NCI-H2029 (cell line): ENCODE measurements around the gene UBAC2.
"Not testable (repeated sequence)": the region's sequence is repeated elsewhere in the genome, so short reads cannot be mapped to it uniquely, and the experiment has no call there.

Experiments
- DNase-seq: peaks from one replicate; lab custom pipeline; 2025; lab: John Stamatoyannopoulos, UW

The UBAC2 gene

GRCh38 chr13:99378985-99379733 is 178.5 kb downstream of the UBAC2 start:
- no peak for DNase-seq

- DNase-seq = no peak
Measured at GRCh38 chr13:99379856-99380801, 179.5 kb downstream of the UBAC2 start.

GRCh38 chr13:99380921-99381645 is 180.4 kb downstream of the UBAC2 start:
- no peak for DNase-seq

- no peak for DNase-seq
Measured at GRCh38 chr13:99381766-99382165, 181.1 kb downstream of the UBAC2 start.

GRCh38 chr13:99382428-99383133 is 181.9 kb downstream of the UBAC2 start:
- DNase-seq = no peak

DNA sequence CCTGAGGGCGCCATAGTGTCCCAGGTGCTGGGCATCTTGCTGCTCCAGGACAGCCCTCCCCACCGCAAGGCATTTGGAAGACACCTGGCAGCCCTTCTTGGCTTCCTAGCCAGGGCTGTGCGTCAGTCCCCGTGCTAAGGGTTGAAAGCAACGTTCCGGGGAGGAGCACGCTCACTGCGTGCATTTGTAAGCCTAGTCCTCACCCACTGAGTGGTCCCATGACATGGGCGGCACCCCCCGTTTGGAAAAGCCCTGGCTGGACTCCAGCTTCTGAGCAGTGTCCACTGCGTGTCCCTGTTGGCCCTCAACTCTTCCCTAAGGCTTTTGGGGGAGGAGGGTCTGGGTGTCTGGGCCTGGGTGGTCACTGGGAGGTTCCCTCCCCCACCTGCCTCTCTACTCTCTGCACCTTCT is 182.9 kb downstream of the UBAC2 start:
- no peak for DNase-seq

DNA sequence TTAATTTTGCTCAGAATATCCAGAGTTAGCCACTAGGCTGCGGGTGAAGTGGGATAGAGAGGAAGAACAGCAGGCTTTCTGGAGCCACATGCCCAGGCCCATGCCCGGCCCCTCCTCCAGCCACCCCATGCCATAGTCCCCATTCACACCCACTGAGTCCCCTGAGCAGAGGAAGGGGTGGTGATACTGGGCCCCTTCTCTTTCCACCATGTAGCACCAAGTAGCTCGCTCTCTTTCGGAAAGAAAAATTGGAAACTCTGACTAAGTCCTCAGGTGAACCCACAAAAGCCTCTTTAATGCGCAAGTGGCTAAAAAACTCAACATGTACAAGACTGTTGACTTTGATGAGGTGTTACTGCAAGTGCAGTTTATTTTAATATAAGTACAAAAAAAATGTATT is 183.3 kb downstream of the UBAC2 start:
- DNase-seq = no peak

DNA sequence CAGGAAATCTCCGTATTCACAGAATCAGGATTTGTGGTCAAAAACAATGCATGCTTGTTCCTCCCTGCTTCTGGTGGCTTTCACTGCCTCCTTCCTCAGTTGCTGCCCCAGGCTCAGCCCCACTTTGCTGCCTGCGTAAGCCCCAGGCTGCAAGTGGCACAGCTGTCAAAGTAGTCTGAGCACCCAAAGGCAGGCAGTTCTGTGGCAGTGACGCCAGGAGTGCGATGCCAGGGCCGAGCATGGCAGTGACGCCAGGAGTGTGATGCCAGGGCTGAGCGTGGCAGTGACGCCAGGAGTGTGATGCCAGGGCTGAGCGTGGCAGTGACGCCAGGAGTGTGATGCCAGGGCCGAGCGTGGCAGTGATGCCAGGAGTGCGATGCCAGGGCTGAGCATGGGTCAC is 183.8 kb downstream of the UBAC2 start:
- no peak for DNase-seq

DNA sequence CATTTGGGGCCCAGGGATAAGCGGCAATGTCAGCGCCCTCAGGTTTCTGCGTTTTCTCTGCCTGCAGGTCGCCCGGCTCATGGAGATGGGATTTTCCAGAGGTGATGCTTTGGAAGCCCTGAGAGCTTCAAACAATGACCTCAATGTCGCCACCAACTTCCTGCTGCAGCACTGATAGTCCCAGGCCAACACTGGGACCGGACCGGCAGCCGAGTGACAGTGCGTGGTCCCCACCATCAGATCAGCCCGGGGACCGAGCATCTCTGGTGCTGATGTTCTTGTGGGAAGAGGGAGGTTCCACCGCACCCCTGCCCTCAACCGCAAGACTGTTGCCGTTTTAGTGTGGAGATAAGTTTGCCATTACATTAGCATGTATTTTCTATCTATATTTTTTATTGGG is 184.5 kb downstream of the UBAC2 start:
- DNase-seq = no peak

- DNase-seq = no peak
Measured at GRCh38 chr13:99385940-99386339, 185.3 kb downstream of the UBAC2 start.

DNA sequence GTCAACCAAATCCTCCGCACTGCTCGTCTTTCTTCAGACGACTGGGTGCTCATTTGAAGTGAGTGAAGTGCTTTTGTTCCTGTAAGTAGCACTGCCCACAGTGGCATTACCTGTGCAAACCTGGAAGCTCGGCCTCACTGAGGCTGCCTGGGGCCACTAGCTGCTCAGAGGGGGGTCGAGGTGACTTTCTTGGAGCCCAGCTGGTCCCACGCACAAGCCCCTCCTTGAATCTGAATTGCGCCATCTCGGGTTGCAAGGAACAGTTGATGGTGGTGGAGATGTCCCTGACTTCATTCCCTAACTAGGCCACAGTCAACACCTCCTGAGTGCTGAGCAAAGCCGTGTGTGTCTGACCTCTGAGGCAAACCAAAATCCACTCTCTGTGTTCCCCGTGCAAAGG is 185.8 kb downstream of the UBAC2 start:
- no peak for DNase-seq

GRCh38 chr13:99386911-99387788 is 186.5 kb downstream of the UBAC2 start:
- no peak for DNase-seq

DNA sequence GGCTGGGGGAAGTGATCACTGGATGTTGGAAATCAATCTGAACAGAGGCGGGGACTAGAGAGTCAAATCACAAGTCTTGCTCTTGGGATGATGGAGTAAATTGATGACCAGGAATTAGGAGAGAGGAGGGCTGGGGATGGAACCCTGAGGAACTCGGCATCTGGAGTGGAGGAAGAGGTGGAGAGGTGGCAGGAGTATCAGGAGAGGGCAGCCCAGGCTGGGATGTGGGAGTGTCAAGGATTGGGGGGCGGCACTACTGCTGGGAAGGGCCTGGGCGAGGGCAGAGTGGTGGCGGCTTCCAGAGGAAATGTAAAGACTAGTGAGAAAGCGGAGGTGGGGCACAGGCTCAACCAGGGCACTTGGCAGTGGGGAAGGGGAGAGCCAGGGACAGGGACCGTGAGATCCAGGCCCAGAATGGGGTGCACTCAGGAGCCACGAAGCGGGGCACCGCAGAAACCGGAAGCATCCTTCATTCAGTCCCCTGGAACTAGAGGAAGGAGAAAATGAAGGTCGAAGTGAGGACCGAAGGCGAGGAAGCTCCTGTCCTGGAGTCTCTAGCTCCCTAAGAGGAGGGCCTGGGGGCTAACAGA is 187.8 kb downstream of the UBAC2 start:
- no peak for DNase-seq

- DNase-seq = not testable (repeated sequence)
Measured at GRCh38 chr13:99389094-99389493, 188.4 kb downstream of the UBAC2 start.

- DNase-seq = no peak
Measured at GRCh38 chr13:99389520-99390304, 189.1 kb downstream of the UBAC2 start.

DNA sequence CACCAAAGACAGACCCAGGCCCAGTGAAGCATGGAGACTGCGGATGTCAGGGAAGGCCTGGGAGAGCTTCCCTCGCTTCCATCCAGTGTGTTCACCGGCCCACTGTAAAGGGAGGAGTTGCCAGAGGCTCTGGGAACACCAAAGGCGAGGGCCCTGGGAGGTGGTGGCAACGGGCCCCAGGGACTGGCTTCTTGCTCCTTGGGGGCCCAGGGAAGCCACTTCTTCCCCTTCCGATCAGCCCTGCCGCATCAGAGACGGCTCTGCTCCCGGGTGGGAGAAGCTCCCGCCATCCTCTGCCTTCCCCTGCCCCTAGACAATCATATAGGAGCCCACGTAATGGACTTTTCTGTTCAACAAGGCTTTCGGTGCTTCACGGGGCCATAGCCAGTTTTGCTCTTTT is 189.9 kb downstream of the UBAC2 start:
- no peak for DNase-seq

DNA sequence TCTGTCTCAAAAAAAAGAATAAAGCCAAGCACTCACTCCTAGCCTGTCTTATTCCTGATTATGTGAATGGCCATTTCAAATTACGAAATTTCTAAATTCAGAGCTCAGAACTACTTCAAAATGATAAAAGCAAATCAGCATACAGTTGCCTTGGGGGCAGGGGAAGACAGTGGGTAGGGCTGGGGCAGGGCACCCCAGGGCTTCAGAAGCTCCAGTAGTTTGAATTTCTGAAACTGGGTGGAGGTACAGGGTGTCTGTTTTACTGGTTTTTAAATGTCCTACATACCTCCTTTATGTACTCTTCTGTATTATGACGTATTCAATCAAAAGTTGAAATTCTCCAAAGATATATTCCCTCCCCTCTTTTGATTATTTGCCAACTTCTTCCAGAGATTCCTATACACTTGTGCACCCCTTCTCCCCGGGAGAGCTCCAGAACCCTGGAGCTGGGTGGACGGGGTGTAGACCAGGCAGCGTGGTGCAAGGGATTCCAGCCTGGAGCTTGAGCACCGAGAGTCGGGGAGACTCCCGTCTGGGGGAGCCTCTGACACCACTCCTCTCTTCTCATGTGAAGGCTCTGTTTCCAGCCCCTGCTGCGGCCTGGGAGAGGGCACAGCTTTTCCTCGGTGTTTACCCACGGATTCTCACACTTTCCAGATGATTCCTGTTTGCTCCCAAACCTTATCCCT is 191.3 kb downstream of the UBAC2 start:
- no peak for DNase-seq

GRCh38 chr13:99392470-99393135 is 191.9 kb downstream of the UBAC2 start:
- DNase-seq = no peak
